Measurements from ENCODE around the gene SMOC2.

DNA sequence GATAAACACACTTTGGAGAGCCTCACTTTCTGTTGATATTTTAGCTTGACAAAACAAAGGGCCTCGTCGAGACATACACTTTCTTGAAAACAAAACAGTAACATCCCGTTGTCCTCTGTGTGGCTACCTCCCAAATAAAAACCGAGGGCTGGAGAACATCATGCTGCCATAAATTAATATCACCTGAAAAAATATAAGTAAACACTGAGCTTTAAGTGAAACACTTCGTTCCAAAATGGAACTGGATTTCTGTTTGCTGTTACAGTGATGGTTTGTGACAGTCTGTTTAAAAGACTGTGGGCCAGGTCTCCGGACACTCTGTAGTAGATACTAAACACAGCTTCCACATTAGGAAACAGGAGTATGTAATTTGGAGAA is 187.2 kb downstream of the SMOC2 start:
- TF ChIP-seq CTCF (IDR thresholded peaks at IDR 0.05): no peak
- no peak for TF ChIP-seq POLR2A (IDR thresholded peaks at IDR 0.05; ENCODE audit: low read length)
- no peak for TF ChIP-seq RFX5 (IDR thresholded peaks at IDR 0.05)
- no peak for TF ChIP-seq EHMT2 (IDR thresholded peaks at IDR 0.05; ENCODE audit: low read depth)
- no peak for TF ChIP-seq EP300 (IDR thresholded peaks at IDR 0.05)

Measured in A549 (cell line).